IMR-90 (cell line): ENCODE measurements around the gene ZSCAN16. TPM values are rescaled to one million over a fixed set of nuclear protein-coding genes. Genes with fewer than 3 reads are reported as not detected.

Experiments
- ATAC-seq: fragments of 200-7000 bp; cut with Tn5 transposase; 2 replicates; pipeline ENCODE4 v1.9.1; 2020; ENCODE audit warnings: low read depth, mild to moderate bottlenecking, moderate library complexity
- BruUV-seq: library from RNA; stranded (reverse); fragments of 400-500 nt; replicated peaks from 2 replicates; lab custom pipeline; 2021; lab: Mats Ljungman, UMichigan
- CTCF ChIA-PET: fragments of 300-600 bp; formaldehyde crosslinking; extraction: SDS; loops from one replicate; lab custom pipeline; 2021; ENCODE audit warnings: antibody characterized with exemption; lab: Yijun Ruan, JAX
- POLR2A ChIA-PET: fragments of 300-600 bp; sonication (Branson Sonifier 250); formaldehyde crosslinking; loops from one replicate; lab custom pipeline; 2022; ENCODE audit warnings: antibody characterized with exemption; ENCODE audit not compliant: unreplicated experiment; lab: Charles Lee
- DNase-seq: peaks from one replicate; pipeline ENCODE4 v3.0.0; 2013
- H2AFZ ChIP-seq: replicated peaks from 2 replicates; pipeline ENCODE3; 2013; ENCODE audit warnings: low read length, mild to moderate bottlenecking; ENCODE audit not compliant: poor library complexity
- H2AK5ac ChIP-seq: 2 replicates; pipeline ENCODE4 v1.6.1; 2013; ENCODE audit warnings: low read depth, low read length, inconsistent platforms
- H2AK9ac ChIP-seq: replicated peaks from 2 replicates; pipeline ENCODE3; 2013; ENCODE audit warnings: mild to moderate bottlenecking, low read depth, low read length, moderate library complexity; ENCODE audit not compliant: poor library complexity
- H2BK120ac ChIP-seq: 2 replicates; pipeline ENCODE4 v1.6.1; 2013; ENCODE audit warnings: low read depth, low read length, inconsistent platforms
- H2BK15ac ChIP-seq: 3 replicates; pipeline ENCODE4 v1.6.1; 2013; ENCODE audit warnings: low read depth, low read length, inconsistent platforms
- H2BK20ac ChIP-seq: 2 replicates; pipeline ENCODE4 v1.6.1; 2013; ENCODE audit warnings: low read depth, mild to moderate bottlenecking, inconsistent platforms, low read length, moderate library complexity
- H2BK5ac ChIP-seq: 2 replicates; pipeline ENCODE4 v1.6.1; 2013; ENCODE audit warnings: mild to moderate bottlenecking, low read depth, low read length, inconsistent platforms; ENCODE audit not compliant: poor library complexity, severe bottlenecking
- H3K14ac ChIP-seq: replicated peaks from 2 replicates; pipeline ENCODE4 v1.6.1; 2013; ENCODE audit warnings: low read depth, low read length, inconsistent platforms
- H3K18ac ChIP-seq: 2 replicates; pipeline ENCODE4 v1.6.1; 2013; ENCODE audit warnings: low read depth, low read length, control low read depth
- H3K23ac ChIP-seq: 2 replicates; pipeline ENCODE4 v1.6.1; 2013; ENCODE audit warnings: low read depth, low read length, inconsistent platforms
- H3K27ac ChIP-seq: 2 replicates; pipeline ENCODE4 v1.5.1; 2013; ENCODE audit warnings: mild to moderate bottlenecking, control low read depth, low read length; ENCODE audit not compliant: insufficient read depth
- H3K27me3 ChIP-seq: 2 replicates; pipeline ENCODE4 v1.6.1; 2013; ENCODE audit warnings: low read length; ENCODE audit not compliant: control insufficient read depth, insufficient read depth
- H3K36me3 ChIP-seq: 2 replicates; pipeline ENCODE4 v1.6.1; 2013; ENCODE audit warnings: low read length, mixed read lengths; ENCODE audit not compliant: control insufficient read depth, insufficient read depth
- H3K4ac ChIP-seq: 2 replicates; pipeline ENCODE4 v1.6.1; 2013; ENCODE audit warnings: low read depth, low read length, inconsistent platforms
- H3K4me1 ChIP-seq: 2 replicates; pipeline ENCODE4 v1.6.1; 2013; ENCODE audit warnings: low read length, mixed read lengths; ENCODE audit not compliant: control insufficient read depth, insufficient read depth
- H3K4me2 ChIP-seq: 2 replicates; pipeline ENCODE4 v1.6.1; 2013; ENCODE audit warnings: low read depth, mild to moderate bottlenecking, control low read depth, low read length, moderate library complexity
- H3K4me3 ChIP-seq: 2 replicates; pipeline ENCODE4 v1.5.1; 2013; ENCODE audit warnings: low read depth, mild to moderate bottlenecking, control low read depth, low read length, moderate library complexity; ENCODE audit not compliant: insufficient read depth
- H3K56ac ChIP-seq: 2 replicates; pipeline ENCODE4 v1.6.1; 2013; ENCODE audit warnings: low read length, inconsistent platforms; ENCODE audit not compliant: insufficient read depth; ENCODE audit errors: extremely low read depth
- H3K79me1 ChIP-seq, 2 experiments: 2 replicates each; pipeline ENCODE4 v1.6.1; 2013; ENCODE audit warnings: low read length in 2 of 2, inconsistent platforms in 1 of 2, low read depth in 1 of 2
- H3K9ac ChIP-seq: 2 replicates; pipeline ENCODE4 v1.6.1; 2013; ENCODE audit warnings: low read depth, low read length, control low read depth
- H3K9me1 ChIP-seq: 2 replicates; pipeline ENCODE4 v1.6.1; 2013; ENCODE audit warnings: low read length, inconsistent platforms; ENCODE audit not compliant: insufficient read depth
- H3K9me3 ChIP-seq: 2 replicates; pipeline ENCODE4 v1.6.1; 2013; ENCODE audit warnings: low read length; ENCODE audit not compliant: control insufficient read depth, insufficient read depth
- H4K20me1 ChIP-seq: 2 replicates; pipeline ENCODE4 v1.6.1; 2013; ENCODE audit warnings: low read length, inconsistent platforms; ENCODE audit not compliant: insufficient read depth
- H4K5ac ChIP-seq: 2 replicates; pipeline ENCODE4 v1.6.1; 2013; ENCODE audit warnings: mild to moderate bottlenecking, low read depth, low read length, control low read depth
- H4K8ac ChIP-seq, 2 experiments: 2 replicates each; pipeline ENCODE4 v1.6.1; 2013; ENCODE audit warnings: low read depth in 2 of 2, low read length in 2 of 2, control low read depth in 1 of 2, inconsistent platforms in 1 of 2
- H4K91ac ChIP-seq: 2 replicates; pipeline ENCODE4 v1.6.1; 2013; ENCODE audit warnings: low read depth, low read length, inconsistent platforms; ENCODE audit not compliant: insufficient read depth
- CEBPB ChIP-seq: IDR thresholded peaks from 2 replicates; pipeline ENCODE4 v1.6.1; 2012; ENCODE audit warnings: low read depth, low read length, improper control_type of control experiment
- RCOR1 ChIP-seq: IDR thresholded peaks from 2 replicates; pipeline ENCODE4 v1.6.1; 2012; ENCODE audit warnings: mild to moderate bottlenecking, low read length, improper control_type of control experiment; ENCODE audit not compliant: insufficient replicate concordance
- WGBS, 2 experiments: methylation state at CpG; one replicate each; pipeline versions ENCODE4 v1.1.5 to v1.1.7; 2013; ENCODE audit warnings: missing lambda C conversion rate in 2 of 2; ENCODE audit not compliant: insufficient read length in 1 of 2; ENCODE audit errors: extremely low coverage in 2 of 2; 5-methylcytosine and 5-hydroxymethylcytosine counted together
- dilution Hi-C: fragments of 300-500 bp; cut with HindIII; formaldehyde crosslinking; loops from one replicate; pipeline ENCODE4 v1.14.3; 2018; ENCODE audit warnings: low sequenced_read_pairs; ENCODE audit not compliant: unreplicated experiment
- in situ Hi-C: fragments of 300-500 bp; cut with MboI; formaldehyde crosslinking; loops from 3 replicates; pipeline ENCODE4 v1.14.3; 2019; ENCODE audit warnings: low sequenced_read_pairs, inconsistent platforms, mixed read lengths
- intact Hi-C: fragments of 100-400 bp; cut with micrococcal nuclease; formaldehyde crosslinking; loops from 2 replicates; pipeline ENCODE4 v1.10.0; 2022
- polyA plus RNA-seq, 3 experiments: library from polyadenylated mRNA; depleted of rRNA; stranded (reverse); fragments of >200 nt; gene quantifications; 2 replicates each; pipeline ENCODE4 v1.2.3, GENCODE V29; 2012; ENCODE audit warnings: low replicate concordance in 1 of 3
- total RNA-seq: library from RNA; depleted of rRNA; stranded (reverse); fragments of >200 nt; gene quantifications from 2 replicates; pipeline ENCODE4 v1.2.3, GENCODE V29; 2012; rRNA removed
- TF ChIP-seq, protein P1 (sequence below): fragments of 150-350 bp; IDR thresholded peaks from 2 replicates; pipeline ENCODE4 v1.6.1; 2016; ENCODE audit warnings: low read depth, mild to moderate bottlenecking, low read length, moderate library complexity, borderline replicate concordance

ZSCAN16 gene
- total and polyA plus RNA-seq, 2 of the 4 experiments (the other 2 are of a cell fraction) = 1.8 to 3.0 TPM

DNA sequence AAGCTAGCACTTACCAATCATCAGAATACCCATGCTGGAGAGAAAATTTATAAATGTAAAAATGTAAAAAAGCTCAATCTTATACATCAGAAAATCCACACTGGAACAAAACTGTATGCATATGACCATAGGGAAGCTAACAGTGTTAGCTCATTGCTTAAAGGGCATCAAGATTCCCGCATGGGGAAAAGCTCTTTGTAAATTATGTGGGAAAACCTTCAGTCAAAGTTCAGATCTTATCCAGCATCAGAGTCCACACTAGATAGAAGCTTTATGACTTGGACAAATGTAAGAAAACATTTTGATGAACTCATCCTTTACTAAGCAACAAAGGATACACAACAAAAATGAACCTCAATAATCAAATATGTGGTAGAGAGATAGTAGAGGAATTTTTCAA, 52.0 kb downstream of the ZSCAN16 start:
- ATAC-seq (no peak), DNase-seq (no peak)
- Histone ChIP-seq H3K79me1 (no peaks in the 10 kb centered on the region), H4K8ac (no peak overlapping the region), H2AK5ac (no peak overlapping the region), H4K20me1 (no peaks in the 10 kb centered on the region), H3K9ac (no peak overlapping the region), H2AK9ac (no peak overlapping the region), H2BK120ac (no peak overlapping the region), H3K9me1 (no peaks in the 10 kb centered on the region), H2BK20ac (no peak overlapping the region), H4K91ac (no peak overlapping the region), H3K9me3 (no peaks in the 10 kb centered on the region), H3K27ac (no peak overlapping the region), H3K4ac (no peak overlapping the region), H2AFZ (no peak overlapping the region), H4K5ac (no peak overlapping the region), H2BK15ac (no peak overlapping the region), H3K23ac (no peak overlapping the region), H3K18ac (no peak overlapping the region), H3K4me3 (no peak overlapping the region), H3K4me2 (no peak overlapping the region), H3K4me1 (no peaks in the 10 kb centered on the region), H3K27me3 (no peaks in the 10 kb centered on the region), H3K14ac (no peak overlapping the region), H3K36me3 (no peaks in the 10 kb centered on the region), H3K56ac (no peak overlapping the region), H2BK5ac (no peak overlapping the region)
- dilution Hi-C loops = no loop called here
- intact Hi-C loops = no loop called here
- TF ChIP-seq, protein P1, sequence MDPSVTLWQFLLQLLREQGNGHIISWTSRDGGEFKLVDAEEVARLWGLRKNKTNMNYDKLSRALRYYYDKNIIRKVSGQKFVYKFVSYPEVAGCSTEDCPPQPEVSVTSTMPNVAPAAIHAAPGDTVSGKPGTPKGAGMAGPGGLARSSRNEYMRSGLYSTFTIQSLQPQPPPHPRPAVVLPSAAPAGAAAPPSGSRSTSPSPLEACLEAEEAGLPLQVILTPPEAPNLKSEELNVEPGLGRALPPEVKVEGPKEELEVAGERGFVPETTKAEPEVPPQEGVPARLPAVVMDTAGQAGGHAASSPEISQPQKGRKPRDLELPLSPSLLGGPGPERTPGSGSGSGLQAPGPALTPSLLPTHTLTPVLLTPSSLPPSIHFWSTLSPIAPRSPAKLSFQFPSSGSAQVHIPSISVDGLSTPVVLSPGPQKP = no peak
- TF ChIP-seq RCOR1 (no peak), CEBPB (no peak)
- ChIA-PET CTCF (no interaction called here), POLR2A (no interaction called here)
- BruUV-seq = no TSS peak
- in situ Hi-C loops = no loop called here
- WGBS, 2 experiments = no CpG with 5 or more reads among the region's 1 CpG

Other genes with a start within 250 kb of the ZSCAN16 start
- gene OR2B2, start 212.2 kb upstream of the ZSCAN16 start, total RNA-seq = not detected in 2 replicates
- not detected in 2 replicates for gene OR2B2, start 212.2 kb upstream of the ZSCAN16 start, polyA plus RNA-seq (2012; rRNA removed)
- not detected in 2 replicates for gene OR2B6, start 167.4 kb upstream of the ZSCAN16 start, total RNA-seq
- not detected in 2 replicates for gene OR2B6, start 167.4 kb upstream of the ZSCAN16 start, polyA plus RNA-seq (2012; rRNA removed)
- gene ZNF165, start 44.0 kb upstream of the ZSCAN16 start, total RNA-seq = 0.28 and 0.36 TPM in 2 replicates
- 0.07 and 0.09 TPM in 2 replicates for gene ZNF165, start 44.0 kb upstream of the ZSCAN16 start, polyA plus RNA-seq (2012; rRNA removed)
- 15.0 and 22.8 TPM in 2 replicates for gene ZKSCAN8, start 17.3 kb downstream of the ZSCAN16 start, total RNA-seq
- 4.5 and 8.3 TPM in 2 replicates for gene ZKSCAN8, start 17.3 kb downstream of the ZSCAN16 start, polyA plus RNA-seq (2012; rRNA removed)
- 16.9 and 17.7 TPM in 2 replicates for gene ZSCAN9, start 100.7 kb downstream of the ZSCAN16 start, total RNA-seq
- 11.5 and 13.7 TPM in 2 replicates for gene ZSCAN9, start 100.7 kb downstream of the ZSCAN16 start, polyA plus RNA-seq (2012; rRNA removed)
- gene ZKSCAN4, start 127.7 kb downstream of the ZSCAN16 start, total RNA-seq = 4.7 and 5.7 TPM in 2 replicates
- 2.0 and 2.4 TPM in 2 replicates for gene ZKSCAN4, start 127.7 kb downstream of the ZSCAN16 start, polyA plus RNA-seq (2012; rRNA removed)
- 0.54 and 0.83 TPM in 2 replicates for gene NKAPL, start 134.7 kb downstream of the ZSCAN16 start, total RNA-seq
- gene NKAPL, start 134.7 kb downstream of the ZSCAN16 start, polyA plus RNA-seq (2012; rRNA removed) = 0.49 and 0.51 TPM in 2 replicates
- gene ZSCAN26, start 142.5 kb downstream of the ZSCAN16 start, total RNA-seq = 22.8 and 42.1 TPM in 2 replicates
- gene ZSCAN26, start 142.5 kb downstream of the ZSCAN16 start, polyA plus RNA-seq (2012; rRNA removed) = 12.8 and 13.1 TPM in 2 replicates
- 6.3 and 6.9 TPM in 2 replicates for gene PGBD1, start 157.0 kb downstream of the ZSCAN16 start, total RNA-seq
- 3.3 and 3.9 TPM in 2 replicates for gene PGBD1, start 157.0 kb downstream of the ZSCAN16 start, polyA plus RNA-seq (2012; rRNA removed)
- gene ZSCAN31, start 211.5 kb downstream of the ZSCAN16 start, total RNA-seq = 4.2 and 4.7 TPM in 2 replicates
- 1.2 and 1.4 TPM in 2 replicates for gene ZSCAN31, start 211.5 kb downstream of the ZSCAN16 start, polyA plus RNA-seq (2012; rRNA removed)
- gene ZKSCAN3, start 225.3 kb downstream of the ZSCAN16 start, total RNA-seq = 4.4 and 4.8 TPM in 2 replicates
- gene ZKSCAN3, start 225.3 kb downstream of the ZSCAN16 start, polyA plus RNA-seq (2012; rRNA removed) = 2.1 and 3.7 TPM in 2 replicates